Subcutaneous adipose tissue (tissue), 4 donors: Measurements from ENCODE around the gene CD48. TPM values are rescaled to one million over a fixed set of nuclear protein-coding genes. Genes with fewer than 3 reads are reported as not detected.

Experiments
- total RNA-seq, 4 donors: library from RNA; depleted of rRNA; stranded (reverse); fragments of >200 nt; gene quantifications; one replicate each; pipeline ENCODE4 v1.1.0, GENCODE V29; 2016
- TF ChIP-seq, protein P1 (sequence below): fragments of 450-650 bp; IDR thresholded peaks from one replicate; pipeline ENCODE4 v1.5.1; 2016; ENCODE audit warnings: low read depth, mild to moderate bottlenecking, control low read depth, antibody characterized with exemption, moderate library complexity

The CD48 gene
- total RNA-seq, 4 donors from 2014 or later = 2.1 to 77.7 (median 9.4) TPM

DNA sequence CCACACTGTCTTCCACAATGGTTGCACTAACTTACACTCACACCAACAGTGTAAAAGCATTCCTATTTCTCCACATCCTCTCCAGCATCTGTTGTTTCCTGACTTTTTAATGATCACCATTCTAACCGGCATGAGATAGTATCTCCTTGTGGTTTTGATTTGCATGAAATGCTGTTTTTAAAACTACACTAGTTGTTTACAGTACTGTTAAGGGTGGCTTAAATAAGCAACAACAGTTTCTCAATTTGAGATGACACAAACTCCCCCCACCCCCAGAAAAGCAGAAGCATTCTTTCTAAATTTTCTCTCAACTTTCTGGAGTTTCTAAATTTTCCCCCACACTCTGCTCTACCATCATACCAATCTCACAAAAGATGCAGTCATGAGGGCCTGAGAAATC lies 20.4 kb upstream of the CD48 start:
- TF ChIP-seq, protein P1, sequence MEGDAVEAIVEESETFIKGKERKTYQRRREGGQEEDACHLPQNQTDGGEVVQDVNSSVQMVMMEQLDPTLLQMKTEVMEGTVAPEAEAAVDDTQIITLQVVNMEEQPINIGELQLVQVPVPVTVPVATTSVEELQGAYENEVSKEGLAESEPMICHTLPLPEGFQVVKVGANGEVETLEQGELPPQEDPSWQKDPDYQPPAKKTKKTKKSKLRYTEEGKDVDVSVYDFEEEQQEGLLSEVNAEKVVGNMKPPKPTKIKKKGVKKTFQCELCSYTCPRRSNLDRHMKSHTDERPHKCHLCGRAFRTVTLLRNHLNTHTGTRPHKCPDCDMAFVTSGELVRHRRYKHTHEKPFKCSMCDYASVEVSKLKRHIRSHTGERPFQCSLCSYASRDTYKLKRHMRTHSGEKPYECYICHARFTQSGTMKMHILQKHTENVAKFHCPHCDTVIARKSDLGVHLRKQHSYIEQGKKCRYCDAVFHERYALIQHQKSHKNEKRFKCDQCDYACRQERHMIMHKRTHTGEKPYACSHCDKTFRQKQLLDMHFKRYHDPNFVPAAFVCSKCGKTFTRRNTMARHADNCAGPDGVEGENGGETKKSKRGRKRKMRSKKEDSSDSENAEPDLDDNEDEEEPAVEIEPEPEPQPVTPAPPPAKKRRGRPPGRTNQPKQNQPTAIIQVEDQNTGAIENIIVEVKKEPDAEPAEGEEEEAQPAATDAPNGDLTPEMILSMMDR = no peak

DNA sequence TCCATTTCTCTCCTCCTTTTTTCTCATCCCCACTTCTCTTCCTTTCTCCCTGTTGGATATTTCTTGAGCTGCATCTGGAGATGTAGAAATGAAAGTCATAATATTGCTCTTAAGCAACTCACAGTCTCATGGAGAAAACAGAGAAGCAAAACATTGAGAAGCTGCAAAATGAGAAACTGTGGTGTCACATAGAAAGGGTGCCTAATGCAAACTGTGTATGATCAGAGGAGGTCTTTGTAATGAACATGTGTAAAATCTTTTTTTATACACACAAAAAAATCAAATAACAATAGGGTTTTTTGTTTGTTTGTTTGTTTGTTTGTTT lies 15.7 kb upstream of the CD48 start:
- TF ChIP-seq, protein P1 = no peak

DNA sequence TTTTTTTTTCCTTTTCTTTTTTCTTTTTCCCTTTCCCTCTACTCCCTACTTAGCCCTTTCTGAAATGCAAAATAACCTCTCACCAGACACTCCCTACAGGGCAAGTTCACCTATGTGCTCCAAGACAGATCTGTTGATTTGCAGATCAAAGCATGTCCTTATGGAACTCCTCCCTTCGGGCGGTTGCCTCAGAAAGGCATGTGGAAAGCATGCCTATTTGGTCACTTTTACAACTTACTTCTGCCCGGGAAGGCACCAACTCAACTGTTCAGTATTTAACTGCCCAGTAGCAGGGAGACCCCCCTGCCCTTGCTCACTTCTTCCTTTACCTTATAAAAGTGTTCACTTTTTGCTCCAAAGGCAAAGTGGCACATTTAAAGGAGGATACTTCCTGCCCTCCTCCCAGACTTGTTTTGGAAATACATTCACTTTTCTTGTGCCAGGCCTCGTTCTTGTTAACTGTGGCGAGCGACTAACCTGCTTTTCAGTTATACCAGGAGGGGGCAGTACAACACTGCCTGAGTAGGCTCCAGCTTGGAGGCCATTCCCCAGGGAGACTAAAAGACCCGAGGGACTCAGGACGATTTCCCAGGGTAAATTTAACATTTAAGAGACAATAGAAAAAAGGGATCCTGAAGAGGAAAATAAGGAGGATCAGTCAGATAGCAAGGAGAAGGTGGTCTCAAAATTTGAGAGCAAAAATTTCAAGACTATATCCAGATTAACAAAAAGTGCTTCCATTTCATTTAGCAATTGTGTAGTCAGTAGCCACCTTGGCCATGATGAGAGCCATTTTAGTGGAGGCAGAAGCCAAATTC lies 15.1 kb upstream of the CD48 start:
- TF ChIP-seq, protein P1 = no peak

DNA sequence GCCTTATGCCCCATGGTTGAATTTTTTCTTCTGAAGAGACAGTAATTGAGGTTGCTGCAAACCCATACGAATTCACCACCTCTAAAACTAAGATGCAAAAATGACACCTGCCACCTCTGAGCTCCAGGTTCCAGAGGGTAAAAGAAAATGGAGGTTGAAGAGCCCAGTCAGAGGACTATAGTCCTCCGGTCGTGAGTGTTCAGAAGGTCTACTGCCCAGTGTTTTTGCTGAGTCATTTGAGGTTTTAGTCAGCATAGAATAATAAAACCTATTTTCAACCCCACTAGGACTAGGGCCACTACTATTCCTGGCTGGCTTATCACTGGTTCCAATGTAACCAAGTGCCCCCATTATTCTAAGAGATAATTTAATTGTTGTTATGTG lies 14.5 kb upstream of the CD48 start:
- TF ChIP-seq, protein P1 = no peak

DNA sequence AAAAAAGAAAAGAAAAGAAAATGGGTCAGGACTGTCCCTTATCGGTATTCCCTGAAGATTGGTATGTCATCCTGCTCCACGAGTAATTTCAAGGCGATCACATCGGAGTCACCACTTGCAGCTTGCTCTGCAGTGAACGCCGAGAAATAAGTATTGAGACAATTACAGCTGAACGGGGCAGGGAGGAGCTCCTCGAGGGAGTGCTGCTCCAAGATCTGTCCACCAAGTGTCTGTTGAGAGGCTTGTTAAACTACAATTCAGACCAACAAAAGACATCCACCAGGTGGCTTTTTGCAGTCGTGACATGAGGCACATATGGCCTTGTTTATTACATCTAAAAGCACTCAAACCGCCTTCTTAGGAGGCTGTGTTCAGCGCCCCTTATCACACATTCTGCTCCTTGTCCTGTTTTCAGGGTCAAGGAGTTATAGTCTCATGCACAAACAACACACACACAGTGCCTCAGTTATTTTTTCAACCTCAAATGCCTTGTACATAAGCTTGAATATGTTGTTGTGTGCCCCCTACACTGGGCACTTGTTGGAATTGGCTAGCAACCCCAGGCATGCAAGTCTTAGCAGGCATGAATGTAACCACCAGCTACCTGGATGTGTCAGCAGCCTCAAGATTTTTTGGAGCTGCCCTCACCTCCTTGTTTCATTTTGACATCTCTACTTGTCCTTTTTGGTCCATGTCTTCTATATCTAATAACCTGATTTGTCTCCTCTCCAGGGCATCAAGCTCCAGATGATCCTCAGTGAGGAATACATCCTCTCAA lies 13.0 kb upstream of the CD48 start:
- TF ChIP-seq, protein P1 = no peak

DNA sequence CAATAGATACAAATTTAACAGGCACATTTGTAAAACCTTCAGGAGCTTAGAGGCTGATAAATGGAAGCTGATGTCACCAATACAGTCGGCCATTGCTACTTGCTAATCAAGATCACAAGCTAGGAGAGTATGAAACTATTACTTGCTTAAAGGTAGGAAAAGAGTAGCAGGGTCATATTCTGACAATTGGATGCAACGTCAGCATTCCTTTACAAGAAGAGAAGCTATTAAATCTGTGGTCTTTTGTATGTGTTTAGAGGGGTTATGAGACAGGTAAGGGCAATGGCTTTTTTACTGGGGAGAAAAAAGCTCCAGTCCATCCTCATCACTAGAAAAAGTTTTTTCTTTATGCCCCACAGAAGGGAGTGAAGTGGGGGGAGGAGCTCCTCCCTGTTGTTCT lies 11.7 kb upstream of the CD48 start:
- TF ChIP-seq, protein P1 = no peak

DNA sequence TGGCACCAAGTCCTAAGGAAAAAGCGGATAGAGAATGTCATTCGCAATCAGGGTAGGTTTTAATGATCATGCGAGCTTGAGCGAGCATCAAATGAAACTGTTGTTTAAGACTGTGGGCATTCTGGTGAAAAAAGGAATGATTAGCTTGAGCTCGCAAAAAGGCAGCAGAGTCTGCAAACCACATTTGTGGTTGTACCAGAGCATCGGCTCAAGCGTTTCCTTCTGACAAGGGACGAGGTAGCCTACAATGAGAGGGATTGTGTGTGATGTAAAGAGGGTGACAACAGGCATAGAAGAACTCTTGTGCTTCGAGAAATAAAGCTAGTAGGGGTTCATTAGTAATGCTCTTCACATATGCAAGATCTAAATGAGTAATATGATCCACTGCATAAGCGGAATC lies 11.1 kb upstream of the CD48 start:
- TF ChIP-seq, protein P1 = no peak
